NCI-H1092 treated with DMSO at 0.1 percent for 48 hours (cell line): ENCODE data around the gene GPC1.
"Not testable (repeated sequence)": the region's sequence is repeated elsewhere in the genome, so short reads cannot be mapped to it uniquely, and the experiment has no call there.

Source experiments
- DNase-seq: peaks from one replicate; lab custom pipeline; 2025; lab: John Stamatoyannopoulos, UW

The GPC1 gene

GRCh38 chr2:240435457-240435947 lies at the start of gene GPC1:
GPC1 (plus strand) TSS chr2:240435663; CDS start chr2:240435919, 256 bp downstream.
- DNase-seq = peak; percentile 20

GRCh38 chr2:240386326-240386725 lies 49.1 kb upstream of the GPC1 start:
- no peak for DNase-seq

GRCh38 chr2:240386743-240387142 lies 48.7 kb upstream of the GPC1 start:
- not testable (repeated sequence) for DNase-seq

GRCh38 chr2:240387325-240387668 lies 48.2 kb upstream of the GPC1 start:
- no peak for DNase-seq

GRCh38 chr2:240387669-240388358 lies 47.6 kb upstream of the GPC1 start:
- no peak for DNase-seq

- DNase-seq = no peak
Measured at GRCh38 chr2:240388471-240389301, 46.8 kb upstream of the GPC1 start.

- no peak for DNase-seq
Measured at GRCh38 chr2:240389302-240389805, 46.1 kb upstream of the GPC1 start.

- DNase-seq = no peak
Measured at GRCh38 chr2:240390091-240391073, 45.1 kb upstream of the GPC1 start.

- no peak for DNase-seq
Measured at GRCh38 chr2:240391111-240392051, 44.1 kb upstream of the GPC1 start.

- no peak for DNase-seq
Measured at GRCh38 chr2:240392084-240392947, 43.1 kb upstream of the GPC1 start.

GRCh38 chr2:240392948-240393830 lies 42.3 kb upstream of the GPC1 start:
- no peak for DNase-seq

- no peak for DNase-seq
Measured at GRCh38 chr2:240393831-240394410, 41.5 kb upstream of the GPC1 start.

- no peak for DNase-seq
Measured at GRCh38 chr2:240394549-240394948, 40.9 kb upstream of the GPC1 start.

- DNase-seq = no peak
Measured at GRCh38 chr2:240395448-240395847, 40.0 kb upstream of the GPC1 start.

- DNase-seq = no peak
Measured at GRCh38 chr2:240395896-240396622, 39.4 kb upstream of the GPC1 start.

- DNase-seq = no peak
Measured at GRCh38 chr2:240396623-240397541, 38.6 kb upstream of the GPC1 start.

- DNase-seq = no peak
Measured at GRCh38 chr2:240397542-240397916, 37.9 kb upstream of the GPC1 start.
